K562 (cell line): Measurements from ENCODE around the gene ZFP64. TPM values are rescaled to one million over a fixed set of nuclear protein-coding genes. Genes with fewer than 3 reads are reported as not detected.

Source experiments
- CREB3 ChIP-seq: fragments of 450-650 bp; conservative IDR thresholded peaks from 2 replicates; pipeline ENCODE4 v1.6.1; 2016; ENCODE audit warnings: missing genetic modification characterization, low read depth, mild to moderate bottlenecking, missing compliant biosample characterization, moderate library complexity
- CTCFL ChIP-seq: IDR thresholded peaks from 2 replicates; pipeline ENCODE4 v1.6.1; 2011; ENCODE audit warnings: borderline replicate concordance, low read depth, mild to moderate bottlenecking, moderate library complexity, low read length; ENCODE audit not compliant: insufficient read depth, poor library complexity, severe bottlenecking
- HBP1 ChIP-seq: fragments of 450-650 bp; formaldehyde crosslinking; IDR thresholded peaks from 2 replicates; pipeline ENCODE4 v1.4.0; 2022; ENCODE audit warnings: missing genetic modification characterization
- HLTF ChIP-seq: fragments of 450-650 bp; IDR thresholded peaks from 2 replicates; pipeline ENCODE4 v1.6.1; 2016
- MTA2 ChIP-seq: fragments of 450-650 bp; IDR thresholded peaks from 2 replicates; pipeline ENCODE4 v1.6.1; 2016; ENCODE audit warnings: low read depth
- NONO ChIP-seq, 2 experiments: fragments of 200-400 bp in 1 of 2; fragments of 450-650 bp in 1 of 2; formaldehyde crosslinking in 1 of 2; IDR thresholded peaks; 2 replicates each; pipeline ENCODE4 v1.6.1; 2017; ENCODE audit warnings: low read depth in 2 of 2, mild to moderate bottlenecking in 2 of 2, moderate library complexity in 2 of 2, low read length in 1 of 2
- NUFIP1 ChIP-seq: fragments of 450-650 bp; IDR thresholded peaks from 2 replicates; pipeline ENCODE4 v1.6.1; 2018; ENCODE audit not compliant: partially characterized antibody
- PHB ChIP-seq: fragments of 250-450 bp; sonication (Bioruptor Pico); IDR thresholded peaks from 2 replicates; pipeline ENCODE4 v1.5.0; 2021
- RFX7 ChIP-seq: fragments of 250-450 bp; sonication (Bioruptor Pico); IDR thresholded peaks from 2 replicates; pipeline ENCODE4 v1.5.1; 2021; ENCODE audit warnings: mild to moderate bottlenecking
- SMARCC2 ChIP-seq: fragments of 450-650 bp; IDR thresholded peaks from 2 replicates; pipeline ENCODE4 v1.6.1; 2017; ENCODE audit warnings: antibody characterized with exemption, moderate library complexity, mild to moderate bottlenecking, low read depth
- SMC3 ChIP-seq: conservative IDR thresholded peaks from 2 replicates; pipeline ENCODE4 v1.6.1; 2011; ENCODE audit warnings: low read depth, low read length, improper control_type of control experiment; ENCODE audit not compliant: insufficient read depth
- TAF1 ChIP-seq: IDR thresholded peaks from 2 replicates; pipeline ENCODE4 v1.6.1; 2011; ENCODE audit warnings: mild to moderate bottlenecking, low read length, moderate library complexity; ENCODE audit not compliant: insufficient read depth, control insufficient read depth, severe bottlenecking; ENCODE audit errors: extremely low read depth
- TSC22D4 ChIP-seq: fragments of 450-650 bp; IDR thresholded peaks from 2 replicates; pipeline ENCODE4 v1.6.1; 2016; ENCODE audit warnings: missing genetic modification characterization, missing biosample characterization, control low read depth
- UBTF ChIP-seq, 2 experiments: IDR thresholded peaks; 2 replicates each; pipeline ENCODE4 v1.6.1; 2012; ENCODE audit warnings: improper control_type of control experiment in 2 of 2, low read depth in 2 of 2, low read length in 2 of 2, borderline replicate concordance in 1 of 2
- USF2 ChIP-seq: sonication (generic); formaldehyde crosslinking; IDR thresholded peaks from 2 replicates; pipeline ENCODE4 v1.5.0; 2020; ENCODE audit warnings: missing genetic modification reagents
- ZBTB1 ChIP-seq: sonication (generic); formaldehyde crosslinking; IDR thresholded peaks from 2 replicates; pipeline ENCODE4 v1.8.1; 2023; ENCODE audit warnings: missing genetic modification reagents, low read depth, mild to moderate bottlenecking, borderline replicate concordance
- ZBTB34 ChIP-seq: fragments of 250-450 bp; sonication (Bioruptor Pico); IDR thresholded peaks from 2 replicates; pipeline ENCODE4 v1.8.0; 2021; ENCODE audit warnings: mild to moderate bottlenecking, moderate library complexity
- polyA plus RNA-seq, 8 experiments: library from polyadenylated mRNA; depleted of rRNA in 4 of 8; stranded (reverse) in 5 of 8; unstranded in 3 of 8; fragments of >200 nt; fragmentation: Nextera tagmentation in 2 of 8; fragmentation: Illumina TruSeq in 1 of 8; extraction: Ambion mirVana in 2 of 8; extraction: Trizol in 1 of 8; gene quantifications; 2 replicates each; pipeline versions ENCODE4 v1.2.1 to v1.2.3, GENCODE V29; 2011 to 2014; ENCODE audit warnings: inconsistent platforms in 1 of 8, missing spikeins in 1 of 8
- total RNA-seq, 7 experiments: library from RNA; depleted of rRNA in 6 of 7; stranded (reverse); fragments of >200 nt in 6 of 7; fragmentation: Illumina TruSeq in 2 of 7; extraction: Trizol in 2 of 7; gene quantifications; 2 replicates each; pipeline versions ENCODE4 v1.2.1 to v1.2.3, GENCODE V29; 2011 to 2021; ENCODE audit warnings: low replicate concordance in 1 of 7

ZFP64 gene
- total and polyA plus RNA-seq, 9 of the 15 experiments (the other 6 are each of a cell fraction or from before 2014, with no cell fraction given) = 1.4 to 13.4 (median 7.0) TPM

- TF ChIP-seq ZBTB34 = no peak
- TF ChIP-seq TSC22D4 (tag) = no peak
- no peak for TF ChIP-seq HBP1 (CRISPR knock-in tag)
- no peak for TF ChIP-seq SMARCC2
- TF ChIP-seq ZBTB1 (CRISPR knock-in tag) = no peak
- peak; percentile 93 for TF ChIP-seq CTCFL
- no peak for TF ChIP-seq PHB (CRISPR knock-in tag)
- TF ChIP-seq NUFIP1 = no peak
- peak; percentile 75 to 92; a peak in 3 of 4 replicates for TF ChIP-seq UBTF (IDR thresholded peaks at IDR 0.05; ENCODE audit: borderline replicate concordance in 1 of 2, low read depth in 2 of 2, low read length in 2 of 2)
- TF ChIP-seq NONO (IDR thresholded peaks at IDR 0.05; ENCODE audit: low read depth in 2 of 2, low read length in 1 of 2) = no peak
- TF ChIP-seq SMC3 = no peak
- no peak for TF ChIP-seq USF2 (CRISPR knock-in tag)
- no peak for TF ChIP-seq HLTF
- TF ChIP-seq TAF1 = peak; percentile 75
- TF ChIP-seq RFX7 (CRISPR knock-in tag) = no peak
- TF ChIP-seq MTA2 = no peak
- 0 out of 2 replicates have a peak, but pooled peaks have one; percentile 13 for TF ChIP-seq CREB3
These were observed at the start of gene ZFP64 (continued) for GRCh38 chr20:52191132-52191915.
